Thoracic aorta endothelial cell (primary cell): Measurements from ENCODE around the gene C21orf58. TPM values are rescaled to one million over a fixed set of nuclear protein-coding genes. Genes with fewer than 3 reads are reported as not detected.

Source experiments
- total RNA-seq: library from RNA; depleted of rRNA; stranded (reverse); fragments of >200 nt; gene quantifications from 2 replicates; pipeline ENCODE4 v1.2.3, GENCODE V29; 2012

Gene C21orf58
- 9.7 and 15.4 TPM in 2 replicates for total RNA-seq

DNA sequence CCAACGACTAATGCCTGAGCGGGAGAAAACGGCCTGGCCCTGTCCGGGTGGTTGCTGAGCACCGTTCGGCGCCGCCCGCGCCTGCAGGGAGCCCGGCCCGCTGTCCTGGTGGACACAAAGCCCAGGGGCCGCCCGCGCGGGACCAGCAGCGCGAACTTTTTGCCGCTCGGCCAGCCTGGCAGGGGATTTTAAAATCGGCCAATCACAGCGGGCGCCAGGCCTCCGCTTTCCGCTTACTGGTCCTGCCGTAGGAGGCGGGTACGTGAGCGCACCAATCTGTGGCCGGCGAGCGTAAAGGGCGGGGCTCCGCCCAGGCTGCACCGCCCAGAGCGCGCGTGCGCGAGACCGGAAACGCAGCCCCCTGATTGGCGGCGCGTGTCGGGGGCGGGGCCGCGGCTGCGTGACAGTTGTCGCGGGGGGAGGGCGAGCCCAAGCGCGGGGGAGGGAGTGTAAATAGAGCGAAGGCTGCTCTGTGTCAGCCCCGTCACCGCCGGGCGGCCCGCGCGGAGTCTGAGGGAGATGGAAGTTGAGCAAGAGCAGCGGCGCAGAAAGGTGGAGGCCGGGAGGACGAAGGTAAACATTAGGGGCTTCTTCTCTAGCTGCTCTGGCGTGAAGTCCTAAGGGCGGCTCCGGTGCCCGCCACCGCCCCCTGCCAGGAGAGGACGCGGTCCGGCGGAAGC, at the start of gene C21orf58, which contains the start of gene PCNT:
C21orf58 (minus strand) TSS at position 161 of the 680 bp plus-strand sequence. CDS start 1,132 bp downstream, outside the sequence.
PCNT (plus strand) TSS at position 447 of the 680 bp plus-strand sequence; CDS start at position 520, 73 bp downstream.

DNA sequence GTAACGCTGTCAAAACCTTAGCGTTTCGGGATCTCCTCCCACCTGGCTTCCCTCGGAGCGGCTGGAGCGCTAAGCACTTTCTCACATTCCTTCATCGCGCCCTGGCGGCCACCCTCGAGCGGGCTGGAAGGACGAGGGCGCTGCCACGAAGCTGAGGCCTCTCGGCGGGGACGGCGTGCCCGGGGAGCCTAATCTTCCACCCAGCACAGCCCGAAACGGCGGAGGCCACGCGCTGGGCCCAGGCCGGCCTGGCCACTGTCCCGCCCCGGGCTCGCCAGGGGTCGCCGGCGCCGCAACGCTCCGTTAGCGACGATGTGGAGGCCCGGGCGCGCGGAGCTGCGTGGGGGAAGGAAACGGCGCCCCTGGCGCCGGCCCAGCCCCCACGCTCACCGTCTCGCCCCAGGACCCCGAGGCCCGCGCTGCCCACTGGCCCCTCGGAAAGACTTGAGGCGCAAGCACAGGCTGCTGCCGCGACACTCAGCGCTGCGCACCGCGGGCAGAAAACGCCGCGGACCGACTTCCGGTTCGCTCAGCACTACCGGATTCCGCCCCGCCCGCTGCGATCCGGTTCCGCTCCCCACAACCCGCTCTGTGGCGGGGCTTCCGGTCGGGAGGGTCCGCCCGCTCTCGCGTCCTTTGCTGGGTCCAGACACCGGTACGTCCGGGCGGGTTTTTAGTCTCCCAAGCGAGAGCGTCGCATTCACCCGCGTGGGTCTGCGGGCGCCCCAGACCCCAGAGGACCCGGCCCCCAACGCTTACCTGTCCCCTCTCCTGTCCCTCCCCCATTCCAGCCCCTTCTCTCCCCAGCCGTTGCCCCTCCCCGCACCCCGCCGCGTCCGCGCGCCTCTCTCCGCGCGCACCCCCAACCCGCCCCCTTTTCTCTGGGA, 37.7 kb downstream of the C21orf58 start, which contains the start of gene YBEY:
YBEY (plus strand) TSS at position 582 of the 887 bp plus-strand sequence. CDS start 572 bp downstream, outside the sequence.

DNA sequence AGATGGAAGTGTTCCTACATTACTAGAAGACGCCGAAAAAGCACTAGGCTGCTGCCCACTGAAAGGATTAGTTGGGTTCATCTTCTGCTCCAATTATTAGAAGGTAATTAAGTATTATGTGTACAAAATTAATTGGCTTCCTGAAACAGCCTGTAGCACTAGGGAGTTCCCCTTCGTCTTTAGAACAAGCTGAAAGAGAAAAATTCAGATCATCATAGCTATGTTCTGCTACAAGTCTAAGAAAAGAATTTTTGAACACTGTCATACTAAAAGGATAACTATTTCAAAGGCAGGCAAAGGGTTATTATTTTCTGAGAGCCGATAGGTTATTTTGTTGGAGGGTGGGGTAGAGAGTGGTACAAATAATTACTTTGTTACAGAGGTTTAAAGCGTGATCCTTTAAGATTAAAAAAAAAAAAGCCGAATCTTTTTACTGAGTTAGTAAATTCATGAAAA, 38.4 kb downstream of the C21orf58 start, which contains the start of gene MCM3AP:
MCM3AP (minus strand) TSS at position 406 of the 456 bp plus-strand sequence; CDS start at position 81, 325 bp downstream.

Other genes with a start within 250 kb of the C21orf58 start
- 0.50 and 0.80 TPM in 2 replicates for gene COL6A2, start 225.8 kb downstream of the C21orf58 start, total RNA-seq
- gene FTCD, start 168.3 kb downstream of the C21orf58 start, total RNA-seq, result not detected in 2 replicates
- 6.7 and 8.5 TPM in 2 replicates for gene SPATC1L, start 139.4 kb downstream of the C21orf58 start, total RNA-seq
- gene LSS, start 95.1 kb downstream of the C21orf58 start, total RNA-seq, result 68.9 and 102 TPM in 2 replicates
- gene MCM3AP, start 38.3 kb downstream of the C21orf58 start, total RNA-seq, result 84.2 and 107 TPM in 2 replicates
- gene YBEY, start 37.5 kb downstream of the C21orf58 start, total RNA-seq, result 7.6 and 11.6 TPM in 2 replicates
- gene PCNT, start 286 bp upstream of the C21orf58 start, total RNA-seq, result 30.2 and 32.9 TPM in 2 replicates
- 51.0 and 56.0 TPM in 2 replicates for gene DIP2A, start 135.0 kb upstream of the C21orf58 start, total RNA-seq